Trophoblast cell (in vitro differentiated cells and primary cell): ENCODE results near the gene GPR137B.

Experiments used
- DNase-seq, 2 donors: peaks; one replicate each; pipeline ENCODE4 v3.0.0-alpha.2; 2016
- H2AFZ ChIP-seq: 2 replicates; pipeline ENCODE4 v1.6.1; 2013; ENCODE audit warnings: low read length, moderate library complexity, mild to moderate bottlenecking; ENCODE audit not compliant: insufficient read depth, poor library complexity
- H2AK5ac ChIP-seq: 2 replicates; pipeline ENCODE4 v1.6.1; 2013; ENCODE audit warnings: mild to moderate bottlenecking, low read length
- H2BK120ac ChIP-seq: 2 replicates; pipeline ENCODE4 v1.6.1; 2013; ENCODE audit warnings: low read length, mild to moderate bottlenecking, moderate library complexity; ENCODE audit not compliant: insufficient read depth, poor library complexity
- H2BK12ac ChIP-seq: 2 replicates; pipeline ENCODE4 v1.6.1; 2013; ENCODE audit warnings: mild to moderate bottlenecking, low read length, moderate library complexity
- H2BK5ac ChIP-seq: 2 replicates; pipeline ENCODE4 v1.6.1; 2013; ENCODE audit warnings: low read length, low read depth, moderate library complexity, mild to moderate bottlenecking; ENCODE audit not compliant: poor library complexity
- H3K14ac ChIP-seq: 2 replicates; pipeline ENCODE4 v1.6.1; 2013; ENCODE audit warnings: mild to moderate bottlenecking, low read length
- H3K18ac ChIP-seq: 2 replicates; pipeline ENCODE4 v1.6.1; 2013; ENCODE audit warnings: mild to moderate bottlenecking, low read length
- H3K23ac ChIP-seq: 2 replicates; pipeline ENCODE4 v1.6.1; 2013; ENCODE audit warnings: low read length
- H3K27ac ChIP-seq: 2 replicates; pipeline ENCODE4 v1.5.1; 2013; ENCODE audit warnings: low read depth, mild to moderate bottlenecking, inconsistent platforms, low read length, moderate library complexity
- H3K27me3 ChIP-seq: 2 replicates; pipeline ENCODE4 v1.6.1; 2013; ENCODE audit warnings: inconsistent platforms, mild to moderate bottlenecking, low read length, moderate library complexity; ENCODE audit not compliant: insufficient read depth
- H3K36me3 ChIP-seq, 2 experiments: 1 replicate in 1 of 2; 2 replicates in 1 of 2; pipeline ENCODE4 v1.6.1; 2013; ENCODE audit warnings: low read length in 2 of 2, mild to moderate bottlenecking in 2 of 2, moderate library complexity in 1 of 2; ENCODE audit not compliant: insufficient read depth in 2 of 2, control insufficient read depth in 1 of 2
- H3K4ac ChIP-seq: 2 replicates; pipeline ENCODE4 v1.6.1; 2013; ENCODE audit warnings: low read depth, mild to moderate bottlenecking, low read length, moderate library complexity
- H3K4me1 ChIP-seq, 2 experiments: 1 replicate in 1 of 2; 2 replicates in 1 of 2; pipeline ENCODE4 v1.6.1; 2013; ENCODE audit warnings: low read length in 2 of 2, mild to moderate bottlenecking in 2 of 2, moderate library complexity in 1 of 2; ENCODE audit not compliant: insufficient read depth in 2 of 2, control insufficient read depth in 1 of 2
- H3K4me2 ChIP-seq: 2 replicates; pipeline ENCODE4 v1.6.1; 2013; ENCODE audit warnings: inconsistent platforms, mild to moderate bottlenecking, low read length, moderate library complexity
- H3K4me3 ChIP-seq: 2 replicates; pipeline ENCODE4 v1.5.1; 2013; ENCODE audit warnings: mild to moderate bottlenecking, low read depth, low read length, inconsistent platforms
- H3K79me1 ChIP-seq: one replicate; pipeline ENCODE4 v1.6.1; 2013; ENCODE audit warnings: low read length
- H3K79me2 ChIP-seq: 2 replicates; pipeline ENCODE4 v1.6.1; 2013; ENCODE audit warnings: low read length, mild to moderate bottlenecking; ENCODE audit not compliant: control insufficient read depth, insufficient read depth, poor library complexity
- H3K9ac ChIP-seq: 2 replicates; pipeline ENCODE4 v1.6.1; 2013; ENCODE audit warnings: mild to moderate bottlenecking, low read length
- H3K9me3 ChIP-seq: 2 replicates; pipeline ENCODE4 v1.6.1; 2013; ENCODE audit warnings: low read depth, mild to moderate bottlenecking, control low read depth, inconsistent platforms, low read length; ENCODE audit not compliant: insufficient read depth
- H4K12ac ChIP-seq: 2 replicates; pipeline ENCODE4 v1.6.1; 2013; ENCODE audit warnings: low read depth, mild to moderate bottlenecking, low read length, moderate library complexity
- H4K8ac ChIP-seq: 2 replicates; pipeline ENCODE4 v1.6.1; 2013; ENCODE audit warnings: low read depth, mild to moderate bottlenecking, low read length, moderate library complexity
- H4K91ac ChIP-seq: one replicate; pipeline ENCODE4 v1.6.1; 2013; ENCODE audit warnings: low read depth, mild to moderate bottlenecking, low read length, moderate library complexity
- WGBS: extraction: QIAGEN DNeasy Blood & Tissue Kit; methylation state at CpG from one replicate; pipeline ENCODE4 v1.1.7; 2013; ENCODE audit warnings: missing lambda C conversion rate; ENCODE audit not compliant: insufficient read length, insufficient coverage; ENCODE audit errors: extremely low coverage; 5-methylcytosine and 5-hydroxymethylcytosine counted together

Gene GPR137B

DNA sequence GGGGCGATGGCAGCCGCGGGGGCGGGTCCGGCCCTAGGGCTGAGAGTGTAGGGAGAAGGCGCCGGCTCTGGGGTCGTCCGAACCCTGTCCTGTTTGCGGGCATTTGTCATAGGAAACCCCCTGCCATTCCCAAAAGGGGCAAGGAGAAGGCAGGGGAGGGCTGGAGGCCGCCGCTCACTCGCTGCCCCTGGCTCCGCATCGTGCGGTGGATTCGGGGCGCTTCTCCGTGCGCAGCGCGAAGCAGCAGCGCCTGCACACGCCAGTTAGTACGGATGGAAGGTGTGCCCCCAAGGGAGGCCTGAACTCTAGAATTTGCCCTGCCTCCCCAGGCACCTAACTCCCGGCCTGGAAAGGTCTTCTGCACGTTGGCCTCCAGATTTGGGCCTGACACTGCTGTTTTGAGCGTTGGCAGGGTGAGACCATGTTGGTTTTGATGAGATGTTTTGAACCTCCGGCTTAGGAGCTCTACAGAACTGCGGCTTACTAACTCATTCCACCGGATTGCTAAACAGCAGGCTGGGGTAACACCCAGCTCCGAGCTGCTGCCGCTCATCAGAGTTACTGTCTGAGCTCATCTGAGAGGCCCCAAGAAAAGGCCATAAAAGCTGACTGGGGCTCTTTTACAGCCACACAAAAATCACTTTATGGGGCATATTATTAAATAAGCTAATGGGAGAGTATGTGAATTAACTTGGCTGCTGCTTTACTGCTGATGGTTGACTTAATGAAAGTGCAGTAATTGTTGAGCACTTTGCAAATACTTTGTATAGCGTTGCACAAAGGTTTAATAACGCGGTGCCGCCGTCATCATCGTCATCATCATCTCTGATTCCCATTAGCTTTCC, 987 bp downstream of the GPR137B start:
- H3K4ac ChIP-seq, result no peak overlapping the region
- H2BK120ac ChIP-seq, result no peak overlapping the region
- H3K9ac ChIP-seq, result no peak overlapping the region
- H3K23ac ChIP-seq, result no peak overlapping the region
- no CpG with 5 or more reads among the region's 39 CpGs for WGBS
- H2BK12ac ChIP-seq, result no peak overlapping the region
- no peak overlapping the region for H3K18ac ChIP-seq
- no peak overlapping the region for H4K12ac ChIP-seq
- DNase-seq, result peak in 1 of 2 donors; percentile 45
- H3K4me1 ChIP-seq, result peaks cover 8 to 10% of the 10 kb centered on the region in 2 experiments
- no peak overlapping the region for H4K91ac ChIP-seq
- H3K4me3 ChIP-seq, result peak overlapping the region; percentile 75
- no peaks in the 10 kb centered on the region for H3K27me3 ChIP-seq
- no peak overlapping the region for H2BK5ac ChIP-seq
- H2AFZ ChIP-seq, result peak overlapping the region; percentile 66
- H3K4me2 ChIP-seq, result peak overlapping the region; percentile 75
- no peaks in the 10 kb centered on the region for H3K36me3 ChIP-seq
- H3K14ac ChIP-seq, result no peak overlapping the region
- peaks cover 4% of the 10 kb centered on the region for H3K79me1 ChIP-seq
- H2AK5ac ChIP-seq, result no peak overlapping the region
- no peaks in the 10 kb centered on the region for H3K79me2 ChIP-seq
- no peak overlapping the region for H3K27ac ChIP-seq
- H4K8ac ChIP-seq, result no peak overlapping the region
- H3K9me3 ChIP-seq, result no peaks in the 10 kb centered on the region

DNA sequence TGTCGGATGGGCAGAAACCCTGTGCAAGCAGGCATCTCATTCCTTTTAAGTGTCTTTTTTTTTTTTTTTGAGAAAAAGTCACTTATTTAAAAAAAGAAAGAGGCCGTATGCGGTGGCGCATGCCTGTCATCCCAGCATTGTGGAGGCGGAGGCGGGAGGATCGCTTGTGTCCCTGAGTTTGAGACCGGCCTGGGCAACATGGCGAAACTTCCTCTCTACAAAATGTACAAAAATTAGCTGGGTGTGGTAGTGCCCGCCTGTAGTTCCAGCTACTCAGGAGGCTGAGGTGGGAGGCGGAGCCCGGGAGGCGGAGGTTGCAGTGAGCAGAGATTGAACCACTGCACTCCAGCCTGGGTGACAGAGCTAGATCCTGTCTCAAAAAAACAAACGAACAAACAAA, 1.7 kb downstream of the GPR137B start:
- no peak overlapping the region for H3K14ac ChIP-seq
- no peak overlapping the region for H4K91ac ChIP-seq

DNA sequence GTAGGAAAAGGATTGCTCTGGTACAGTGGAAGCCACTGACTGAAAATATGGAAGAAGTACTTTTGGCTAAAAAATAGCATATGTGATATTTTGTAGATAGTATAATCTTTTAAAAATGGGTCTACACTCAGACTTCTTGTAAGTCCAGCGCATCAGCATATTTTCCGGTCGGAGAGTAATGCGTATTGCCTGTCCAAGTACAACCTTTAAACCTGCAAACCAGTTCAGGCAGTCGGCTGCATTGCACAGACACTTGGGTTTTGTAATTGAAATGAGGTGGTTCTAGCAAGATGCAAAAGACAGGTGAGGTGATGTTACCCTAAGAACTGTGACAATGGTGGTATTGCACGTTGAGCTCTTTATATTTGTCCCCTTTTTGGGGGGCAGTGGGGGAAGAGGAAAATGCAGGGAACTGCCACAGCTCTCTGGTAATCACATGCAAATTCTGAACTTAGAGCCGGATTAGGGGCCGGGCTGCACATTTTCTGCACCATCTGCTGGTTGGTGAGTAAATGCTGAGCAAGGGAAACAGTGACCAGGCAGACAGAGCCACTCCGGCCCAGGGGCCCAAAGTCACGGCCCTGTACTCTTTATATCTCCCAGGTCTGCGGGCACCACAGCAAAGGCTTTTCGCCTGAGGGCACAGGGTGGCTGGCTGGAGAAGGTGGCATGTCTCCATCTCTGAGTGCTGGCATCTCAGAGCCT, 2.3 kb downstream of the GPR137B start:
- Histone ChIP-seq H4K8ac (no peak overlapping the region), H2AFZ (no peak overlapping the region), H3K27ac (no peak overlapping the region), H3K4me2 (no peak overlapping the region), H3K4ac (no peak overlapping the region), H2BK5ac (no peak overlapping the region), H3K18ac (no peak overlapping the region), H2BK120ac (no peak overlapping the region), H3K27me3 (no peaks in the 10 kb centered on the region), H2AK5ac (no peak overlapping the region), H4K91ac (no peak overlapping the region), H3K14ac (no peak overlapping the region), H3K4me1 (peaks cover 8 to 10% of the 10 kb centered on the region in 2 experiments), H2BK12ac (no peak overlapping the region), H3K9ac (no peak overlapping the region), H3K23ac (no peak overlapping the region), H3K9me3 (no peaks in the 10 kb centered on the region), H4K12ac (no peak overlapping the region), H3K36me3 (no peaks in the 10 kb centered on the region), H3K79me2 (no peaks in the 10 kb centered on the region), H3K79me1 (peaks cover 4% of the 10 kb centered on the region), H3K4me3 (no peak overlapping the region)
- no CpG with 5 or more reads among the region's 12 CpGs for WGBS
- peak; percentile 38 to 71 for DNase-seq

More for the DNA sequence above, 1.7 kb downstream of the GPR137B start:
- no peaks in the 10 kb centered on the region for H3K27me3 ChIP-seq
- no peak overlapping the region for H3K9ac ChIP-seq
- WGBS, result no CpG with 5 or more reads among the region's 14 CpGs
- H2BK5ac ChIP-seq, result no peak overlapping the region
- H3K36me3 ChIP-seq, result no peaks in the 10 kb centered on the region
- H3K27ac ChIP-seq, result no peak overlapping the region
- no peak overlapping the region for H3K4ac ChIP-seq
- peak in 1 of 2 donors; percentile 22 for DNase-seq
- H4K12ac ChIP-seq, result no peak overlapping the region
- no peak overlapping the region for H2AFZ ChIP-seq
- no peak overlapping the region for H3K23ac ChIP-seq
- H3K79me1 ChIP-seq, result peaks cover 4% of the 10 kb centered on the region
- peaks cover 8 to 10% of the 10 kb centered on the region in 2 experiments for H3K4me1 ChIP-seq
- H3K4me2 ChIP-seq, result no peak overlapping the region
- no peak overlapping the region for H2BK120ac ChIP-seq
- no peaks in the 10 kb centered on the region for H3K9me3 ChIP-seq
- no peaks in the 10 kb centered on the region for H3K79me2 ChIP-seq
- H2BK12ac ChIP-seq, result no peak overlapping the region
- no peak overlapping the region for H3K18ac ChIP-seq
- no peak overlapping the region for H2AK5ac ChIP-seq
- H3K4me3 ChIP-seq, result no peak overlapping the region
- H4K8ac ChIP-seq, result no peak overlapping the region

DNA sequence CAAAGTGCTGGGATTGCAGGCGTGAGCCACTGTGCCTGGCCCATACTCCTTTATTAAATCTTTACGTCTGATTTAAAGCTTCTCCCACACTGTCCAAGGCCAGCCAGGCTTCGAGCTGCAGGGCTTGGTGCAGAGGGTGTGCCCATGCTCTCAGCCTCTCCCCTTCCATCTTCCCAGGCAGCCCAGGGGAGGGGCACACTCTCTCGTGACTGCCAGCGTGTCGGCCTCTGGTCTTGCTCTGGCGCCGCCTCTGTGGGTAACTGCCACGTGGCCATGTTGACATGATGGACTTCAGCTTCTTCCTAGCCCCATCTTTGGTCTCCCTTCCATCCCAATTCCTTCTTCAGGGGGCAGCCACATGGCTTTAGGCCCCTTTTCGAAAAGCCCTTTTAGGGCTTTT, 4.7 kb downstream of the GPR137B start:
- Histone ChIP-seq H2AFZ (no peak overlapping the region), H3K36me3 (no peaks in the 10 kb centered on the region), H3K4me2 (no peak overlapping the region), H3K23ac (no peak overlapping the region), H4K12ac (no peak overlapping the region), H2BK5ac (no peak overlapping the region), H3K14ac (no peak overlapping the region), H2BK12ac (no peak overlapping the region), H3K79me1 (peaks cover 4% of the 10 kb centered on the region), H2BK120ac (no peak overlapping the region), H3K4ac (no peak overlapping the region), H2AK5ac (no peak overlapping the region), H3K79me2 (no peaks in the 10 kb centered on the region), H3K27me3 (no peaks in the 10 kb centered on the region), H4K91ac (no peak overlapping the region), H3K27ac (no peak overlapping the region), H3K4me1 (peaks cover 14 to 18% of the 10 kb centered on the region in 2 experiments), H3K9ac (no peak overlapping the region), H4K8ac (no peak overlapping the region), H3K4me3 (no peak overlapping the region), H3K9me3 (peaks cover 8% of the 10 kb centered on the region), H3K18ac (no peak overlapping the region)
- no CpG with 5 or more reads among the region's 10 CpGs for WGBS
- DNase-seq, result no peak
